HG03469 (cell line): ENCODE results near the gene RAB7A.
A peak's percentile ranks its signal among the peaks of the same experiment; 100 is the strongest.
"Not testable (repeated sequence)": the region's sequence is repeated elsewhere in the genome, so short reads cannot be mapped to it uniquely, and the experiment has no call there.

Source experiments
- ATAC-seq: cut with Tn5 transposase; IDR thresholded peaks from one replicate; pipeline ENCODE4 v1.9.1; 2021; ENCODE audit warnings: mild to moderate bottlenecking, moderate library complexity, moderate number of reproducible peaks; ENCODE audit not compliant: unreplicated experiment

Gene RAB7A

DNA sequence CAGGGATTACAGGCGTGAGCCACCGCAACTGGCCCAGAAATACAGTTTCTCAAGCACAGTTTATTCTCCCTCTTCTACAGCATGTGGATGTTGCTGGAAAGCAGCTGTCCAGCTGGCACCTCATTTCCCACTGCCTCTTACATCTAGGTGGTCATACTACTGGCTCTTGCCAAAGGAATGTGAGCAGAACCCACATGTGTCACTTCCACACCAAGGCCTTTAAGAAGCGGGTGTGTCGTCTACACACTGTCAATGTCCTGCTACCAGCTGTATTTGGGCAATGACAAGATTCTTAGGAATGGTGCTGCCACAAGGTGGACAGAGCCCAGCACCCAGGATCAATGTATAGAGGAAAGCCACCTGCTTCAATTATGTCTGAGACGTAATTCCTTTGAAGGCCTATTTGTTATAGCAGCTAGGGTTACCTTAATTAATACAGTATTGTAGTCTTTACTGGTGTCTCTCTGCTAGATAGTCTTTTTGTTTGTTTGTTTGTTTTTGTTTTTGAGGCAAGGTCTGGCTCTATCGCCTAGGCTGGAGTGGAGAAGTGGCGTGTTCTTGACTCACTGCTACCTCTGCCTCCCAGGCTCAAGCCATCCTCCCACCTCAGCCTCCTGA is 15.1 kb upstream of the RAB7A start:
- no peak for ATAC-seq

DNA sequence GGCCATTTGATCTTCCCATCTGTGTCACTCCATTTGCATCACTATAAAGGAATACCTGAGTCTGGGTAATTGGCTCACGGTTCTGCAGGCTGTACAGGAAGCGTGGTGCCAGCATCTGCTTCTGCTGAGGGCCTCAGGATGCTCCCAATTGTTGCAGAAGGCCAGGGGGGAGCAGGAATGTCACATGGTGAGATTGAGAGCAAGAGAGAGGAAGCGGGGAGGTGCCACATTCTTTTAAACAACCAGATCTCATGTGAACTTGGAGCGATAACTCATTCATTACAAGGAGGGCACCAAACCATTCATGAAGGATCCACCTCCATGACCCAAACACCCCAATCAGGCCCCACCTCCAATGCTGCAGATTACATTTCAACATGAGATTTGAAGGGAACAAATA is 13.1 kb upstream of the RAB7A start:
- no peak for ATAC-seq

DNA sequence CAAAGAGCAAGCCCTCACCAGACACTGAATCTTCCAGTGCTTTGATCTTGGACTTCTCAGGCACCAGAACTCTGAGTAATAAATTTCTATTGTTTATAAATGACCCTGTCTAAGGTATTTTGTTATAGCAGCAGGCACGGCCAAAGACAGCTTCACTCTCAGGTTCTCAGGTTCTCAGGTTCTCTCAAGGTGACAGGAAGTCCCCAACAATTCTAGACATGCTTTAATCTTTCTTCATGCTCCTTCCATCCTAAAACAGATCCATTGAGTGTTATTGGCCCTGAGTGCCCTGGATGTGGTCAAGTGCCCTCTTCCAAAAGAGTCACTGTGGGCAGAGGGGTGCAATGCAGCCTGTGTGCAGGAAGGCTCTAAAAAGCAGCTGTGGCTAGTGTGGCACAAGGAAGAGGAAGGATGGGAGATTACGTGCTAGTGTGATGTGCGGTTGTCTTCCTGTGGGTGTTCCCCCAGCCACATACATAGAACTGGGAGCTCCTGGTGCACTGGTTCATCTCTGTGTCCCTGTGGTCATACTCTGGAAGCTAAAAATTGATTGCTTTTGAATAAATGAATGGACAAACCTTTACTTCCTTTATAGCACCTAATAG is 11.0 kb upstream of the RAB7A start:
- no peak for ATAC-seq

DNA sequence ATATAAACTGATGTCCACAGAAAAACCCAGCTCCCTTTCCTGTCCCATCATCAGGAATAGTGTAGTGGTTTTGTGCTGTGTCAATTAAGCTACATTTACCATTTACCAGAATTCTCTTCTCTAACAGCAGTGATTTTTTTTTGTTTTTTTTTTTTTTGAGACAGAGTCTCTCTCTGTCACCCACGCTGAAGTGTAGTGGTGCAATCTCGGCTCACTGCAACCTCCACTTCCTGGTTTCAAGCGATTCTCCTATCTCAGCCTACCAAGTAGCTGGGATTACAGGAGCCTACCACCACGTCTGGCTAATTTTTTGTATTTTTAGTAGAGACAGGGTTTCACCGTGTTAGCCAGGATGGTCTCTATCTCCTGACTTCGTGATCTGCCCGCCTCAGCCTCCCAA is 7.1 kb upstream of the RAB7A start:
- ATAC-seq, result not testable (repeated sequence)

DNA sequence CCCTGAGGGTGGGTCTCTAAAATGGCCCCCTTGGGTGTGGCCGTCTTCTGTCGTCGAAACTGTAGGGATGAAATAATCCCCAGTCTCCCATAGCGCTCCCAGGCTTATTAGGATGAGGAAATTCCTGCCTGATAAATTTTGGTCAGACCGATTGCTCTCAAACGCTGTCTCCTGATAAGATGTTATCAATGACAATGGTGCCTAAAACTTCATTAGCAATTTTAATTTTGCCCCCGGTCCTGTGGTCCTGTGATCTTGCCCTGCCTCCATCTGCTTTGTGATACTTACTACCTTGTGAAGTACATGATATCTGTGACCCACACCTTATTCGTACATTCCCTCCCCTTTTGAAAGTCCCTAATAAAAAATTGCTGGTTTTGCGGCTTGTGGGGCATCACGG is 5.1 kb upstream of the RAB7A start:
- no peak for ATAC-seq

DNA sequence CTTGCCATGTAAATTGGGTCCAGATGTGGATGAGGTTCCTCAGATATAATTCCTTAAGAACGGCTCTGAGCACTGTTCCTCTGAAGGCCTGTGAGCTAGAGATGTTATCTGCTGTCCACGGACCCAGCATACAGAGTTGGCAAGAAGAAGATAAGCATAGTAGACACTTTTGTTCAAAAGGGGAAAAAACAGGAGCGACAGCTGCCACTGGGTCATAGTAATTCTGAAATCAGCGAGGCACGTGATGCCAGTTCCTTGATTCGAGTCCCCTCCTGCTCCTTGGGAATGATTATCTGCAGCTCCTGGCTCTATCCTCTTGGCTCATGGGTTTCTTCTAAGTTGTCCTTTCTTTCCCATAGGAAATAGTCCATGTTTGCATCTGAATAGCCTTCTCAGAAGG is 2.5 kb upstream of the RAB7A start:
- no peak for ATAC-seq

DNA sequence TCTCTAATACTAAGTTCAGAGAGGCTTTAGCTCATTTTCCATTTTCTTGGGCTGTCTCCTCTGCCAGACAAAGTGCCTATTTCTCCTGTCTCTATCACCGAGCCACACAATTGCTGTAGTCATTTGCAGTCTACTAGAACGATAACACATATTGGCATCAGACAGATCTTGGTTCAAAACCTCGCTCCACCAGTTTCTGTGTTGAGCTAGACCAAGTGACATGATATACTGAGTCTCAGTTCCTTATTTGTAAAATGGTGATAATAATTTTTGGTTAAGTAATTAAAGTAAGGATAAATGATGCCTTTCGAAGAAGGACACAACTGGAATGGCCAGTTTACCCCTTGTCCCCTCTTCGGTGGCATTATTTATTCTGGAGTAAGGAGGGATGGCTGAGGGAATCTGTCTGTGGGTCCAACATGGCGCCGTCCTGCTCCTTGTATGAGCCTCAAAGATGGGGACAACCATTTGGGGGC is 398 bp upstream of the RAB7A start:
- ATAC-seq, result peak; percentile 5

DNA sequence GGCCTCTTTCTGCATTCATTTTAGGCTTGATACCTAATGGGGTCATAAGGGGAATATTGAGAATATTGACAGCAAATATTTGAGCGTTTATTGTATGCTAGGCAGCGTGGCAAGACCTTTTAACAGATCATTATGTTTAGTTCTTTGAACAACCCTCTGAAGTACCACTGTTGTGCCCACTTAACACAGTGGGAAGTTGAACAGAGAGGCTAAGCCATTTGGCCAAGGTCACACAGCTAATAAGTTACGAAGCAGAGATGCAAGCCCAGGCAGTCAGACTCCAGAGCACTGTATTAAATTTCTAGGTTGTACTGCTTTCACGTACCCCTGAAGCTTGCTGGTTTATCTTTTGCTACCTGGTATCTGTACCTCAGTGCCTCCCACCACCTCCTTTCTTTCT is 1.1 kb downstream of the RAB7A start:
- no peak for ATAC-seq

DNA sequence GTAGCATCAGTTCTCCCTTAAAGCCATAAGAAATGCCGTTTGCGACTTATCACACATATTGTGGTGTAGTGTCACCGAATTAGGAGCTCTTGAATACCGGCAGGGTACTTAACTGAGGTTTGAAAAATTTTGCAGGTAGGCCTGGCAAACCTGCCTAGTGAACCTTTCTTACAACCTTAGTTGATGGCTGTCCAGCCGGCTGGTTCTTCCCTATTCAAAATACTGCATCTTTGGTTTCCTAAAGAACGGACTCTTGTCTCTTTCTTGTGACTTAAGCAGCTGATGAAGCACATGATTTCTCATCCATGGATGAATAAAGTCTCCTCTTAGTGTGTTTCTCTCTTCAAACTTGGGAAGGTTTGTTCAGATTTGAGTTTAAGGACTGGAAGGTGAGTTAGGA is 1.5 kb downstream of the RAB7A start:
- no peak for ATAC-seq

DNA sequence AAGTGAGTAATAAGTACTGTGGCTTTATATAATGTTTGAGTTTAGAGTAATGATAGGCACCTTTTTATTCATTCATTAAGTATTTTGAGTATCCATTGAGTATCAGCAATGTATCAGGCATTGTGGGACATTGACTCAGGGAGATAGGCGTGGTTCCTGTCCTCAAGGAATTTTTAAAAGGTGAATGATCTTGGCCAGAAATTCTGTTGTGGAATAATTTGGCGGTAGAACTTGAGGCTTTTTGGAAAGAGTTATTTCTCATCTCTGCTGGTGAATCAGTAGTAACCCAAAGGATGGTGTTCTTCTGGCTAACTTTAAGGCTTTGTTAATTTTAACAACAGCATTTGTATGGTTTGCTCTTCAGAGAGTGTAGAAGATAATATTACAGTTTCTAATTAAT is 2.0 kb downstream of the RAB7A start:
- ATAC-seq, result no peak

DNA sequence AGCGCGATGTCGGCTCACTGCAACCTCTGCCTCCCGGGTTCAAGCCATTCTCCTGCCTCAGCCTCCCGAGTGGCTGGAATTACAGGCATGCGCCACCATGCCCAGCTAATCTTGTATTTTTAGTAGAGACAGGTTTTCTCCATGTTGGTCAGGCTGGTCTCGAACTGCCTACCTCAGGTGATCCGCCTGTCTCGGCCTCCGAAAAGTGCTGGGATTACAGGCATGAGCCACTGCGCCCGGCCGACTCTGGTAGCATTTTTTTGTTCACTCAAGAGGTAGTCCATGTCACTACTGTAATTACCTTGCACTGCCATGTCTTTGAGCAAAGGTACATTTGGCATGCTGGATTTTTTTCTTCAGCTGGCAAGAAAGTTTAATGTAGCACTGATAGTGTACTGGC is 2.5 kb downstream of the RAB7A start:
- ATAC-seq, result not testable (repeated sequence)

DNA sequence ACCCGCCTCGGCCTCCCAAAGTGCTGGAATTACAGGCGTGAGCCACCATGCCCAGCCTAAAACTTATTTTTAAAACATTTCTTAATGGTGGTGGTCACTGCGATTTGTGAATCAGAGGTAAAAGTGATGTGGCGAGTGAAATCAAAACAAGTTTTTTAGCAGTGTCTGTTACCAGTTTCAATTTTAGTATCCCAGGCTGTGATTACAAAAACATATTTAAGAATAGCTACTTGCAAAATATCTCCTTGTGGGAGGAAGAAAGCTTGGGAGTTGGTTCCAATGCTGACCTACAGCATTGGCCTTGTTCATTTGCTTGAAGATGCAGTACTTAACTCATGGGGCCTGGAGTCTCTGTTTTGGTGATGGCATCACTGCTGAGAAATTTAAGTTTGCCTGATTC is 4.5 kb downstream of the RAB7A start:
- no peak for ATAC-seq

DNA sequence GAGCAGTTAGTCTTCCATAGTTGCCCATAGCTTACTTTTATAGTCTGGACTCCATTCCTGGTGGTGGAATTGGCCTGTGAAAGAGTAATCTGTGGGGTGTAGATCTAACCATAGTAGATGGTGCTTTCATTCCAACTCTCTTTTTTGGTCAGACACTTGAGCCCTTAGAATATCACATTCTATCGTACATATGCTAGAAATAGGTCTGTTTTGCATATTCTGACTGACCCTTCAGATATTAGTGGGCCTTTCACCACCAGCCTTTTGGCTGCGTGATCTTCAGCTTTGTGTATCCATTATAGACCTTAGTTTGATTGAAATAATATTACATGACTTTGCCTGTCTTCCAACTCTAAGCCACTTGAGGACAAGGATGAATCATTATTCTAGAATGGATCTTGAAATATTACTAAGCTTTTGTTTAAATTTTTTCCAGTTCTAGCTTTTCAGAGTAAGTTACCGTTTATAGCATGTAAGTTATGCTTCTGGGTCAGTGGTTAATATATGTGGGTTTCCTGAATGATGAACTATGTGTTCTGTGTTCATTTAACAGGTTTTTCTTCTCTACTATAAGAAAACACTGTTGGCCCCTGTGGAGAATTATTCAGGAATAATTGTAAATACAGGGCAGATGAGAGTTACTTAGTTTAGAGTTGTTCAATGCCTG is 8.7 kb downstream of the RAB7A start:
- no peak for ATAC-seq

DNA sequence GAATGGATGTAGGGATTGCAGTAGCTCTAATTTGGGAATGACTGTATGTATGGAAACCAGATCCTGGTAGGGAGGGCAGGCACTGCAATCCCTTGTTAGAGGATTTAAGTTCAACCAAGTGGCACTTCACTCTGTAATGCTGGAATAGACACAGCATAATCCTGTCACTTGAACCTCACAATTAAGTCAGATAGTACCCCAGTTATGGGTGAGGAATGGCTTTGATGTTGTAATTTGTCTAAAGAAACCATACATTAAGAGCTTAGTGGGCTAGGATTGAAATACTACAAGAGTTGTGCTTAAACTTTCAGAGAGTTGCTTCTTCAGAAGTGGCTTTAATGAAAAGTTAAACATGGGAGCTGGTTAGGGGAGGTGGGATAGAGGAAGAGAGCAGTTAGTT is 9.3 kb downstream of the RAB7A start:
- ATAC-seq, result no peak

DNA sequence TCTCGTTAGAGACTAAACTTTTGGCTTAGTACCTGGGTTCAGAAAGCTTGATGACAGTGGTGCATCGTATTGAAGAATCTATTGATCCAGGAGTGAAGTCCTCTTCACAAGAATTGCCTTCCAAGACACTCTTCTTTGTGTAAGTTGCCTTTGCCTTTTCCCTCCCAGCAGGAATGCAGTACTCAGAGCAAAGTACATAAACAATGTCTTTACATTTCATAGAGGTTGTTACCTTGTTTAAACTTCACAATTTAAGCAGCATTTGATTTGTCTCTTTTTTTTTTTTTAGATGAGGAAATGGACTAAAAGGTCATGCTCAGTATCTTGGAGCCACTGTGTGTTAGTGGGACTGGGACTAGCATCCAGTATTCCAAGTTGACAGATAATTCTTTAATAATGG is 9.9 kb downstream of the RAB7A start:
- no peak for ATAC-seq

DNA sequence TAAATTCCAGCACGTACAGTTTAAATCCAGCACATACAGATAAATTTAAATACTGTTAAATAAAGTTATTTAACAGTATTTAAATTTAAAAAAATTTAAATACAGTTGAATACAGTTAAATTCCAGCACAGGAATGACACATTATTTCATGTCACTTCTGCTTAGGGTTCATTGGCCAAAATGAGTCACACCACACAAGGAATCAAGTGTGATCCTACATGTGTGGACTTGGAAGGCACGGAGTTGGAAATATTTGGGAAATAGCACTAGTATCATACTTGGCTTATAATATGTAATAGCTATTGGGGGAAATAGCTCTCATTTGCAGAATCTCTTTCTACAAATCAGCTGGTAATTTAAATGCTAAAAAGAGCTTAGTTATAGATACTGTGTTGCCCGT is 10.6 kb downstream of the RAB7A start:
- ATAC-seq, result no peak

DNA sequence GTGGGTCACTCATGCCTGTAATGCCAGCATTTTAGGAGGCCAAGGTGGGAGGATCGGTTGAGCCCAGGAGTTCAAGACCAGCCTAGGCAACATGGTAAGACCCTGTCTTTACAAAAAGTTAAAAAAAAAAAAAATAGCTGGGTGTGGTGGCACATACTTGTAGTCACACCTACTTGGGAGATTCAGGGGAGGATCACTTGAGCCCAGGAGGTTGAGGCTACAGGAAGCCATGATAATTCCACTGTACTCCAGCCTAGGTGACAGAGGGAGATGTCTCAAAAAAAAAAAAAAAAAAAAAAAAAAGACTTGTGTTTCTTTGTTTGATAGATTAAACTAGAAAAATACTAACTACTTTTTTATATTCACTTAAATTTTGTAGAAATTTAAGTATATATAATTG is 14.6 kb downstream of the RAB7A start:
- ATAC-seq, result no peak

DNA sequence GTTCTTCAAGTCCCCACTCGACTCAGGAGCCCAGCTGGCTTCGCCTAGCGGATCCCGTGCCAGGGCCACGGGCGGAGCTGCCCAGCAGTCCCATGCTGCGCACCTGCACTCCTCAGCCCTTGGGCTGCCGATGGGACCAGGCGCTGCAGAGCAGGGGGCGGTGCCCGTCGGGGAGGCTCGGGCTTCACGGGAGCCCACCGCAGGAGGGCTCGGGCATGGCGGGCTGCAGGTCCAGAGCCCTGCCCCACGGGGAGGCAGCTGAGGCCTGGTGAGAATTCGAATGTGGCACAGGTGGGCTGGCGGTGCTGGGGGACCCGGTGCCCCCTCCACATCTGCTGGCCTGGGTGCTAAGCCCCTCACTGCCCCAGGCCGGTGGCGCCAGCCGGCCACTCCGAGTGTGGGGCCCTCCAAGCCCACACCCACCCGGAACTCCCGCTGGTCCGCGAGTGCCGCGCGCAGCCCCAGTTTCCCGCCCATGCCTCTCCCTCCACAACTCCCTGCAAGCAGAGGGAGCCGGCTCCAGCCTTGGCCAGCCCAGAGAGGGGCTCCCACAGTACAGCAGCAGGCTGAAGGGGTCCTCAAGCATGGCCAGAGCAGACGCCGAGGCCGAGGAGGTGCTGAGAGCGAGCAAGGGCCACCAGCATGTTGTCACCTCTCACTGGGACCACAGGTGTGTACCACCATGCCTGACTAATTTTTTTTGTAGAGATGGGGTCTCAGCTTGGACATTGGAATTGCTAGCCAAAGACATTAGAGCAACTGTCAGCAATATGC is 17.0 kb downstream of the RAB7A start:
- no peak for ATAC-seq

DNA sequence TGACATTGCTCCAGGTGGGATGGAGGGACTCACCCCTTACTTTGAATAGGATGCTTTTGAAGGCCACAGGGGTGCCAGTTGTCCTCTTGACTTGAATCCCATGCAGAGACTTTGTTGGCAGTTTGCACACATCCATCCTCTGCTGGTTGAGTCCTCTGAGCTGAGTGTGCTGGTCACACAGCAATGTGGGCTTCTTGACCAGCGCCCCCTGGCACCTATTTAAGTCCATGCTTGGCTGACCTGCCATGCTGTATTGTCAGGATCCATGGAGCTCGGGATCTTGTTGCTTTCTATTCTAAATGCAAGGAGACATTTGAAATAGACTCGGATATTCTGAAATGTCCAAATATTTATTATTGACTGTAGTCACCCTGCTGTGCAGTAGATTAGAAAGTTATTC is 19.8 kb downstream of the RAB7A start:
- no peak for ATAC-seq

DNA sequence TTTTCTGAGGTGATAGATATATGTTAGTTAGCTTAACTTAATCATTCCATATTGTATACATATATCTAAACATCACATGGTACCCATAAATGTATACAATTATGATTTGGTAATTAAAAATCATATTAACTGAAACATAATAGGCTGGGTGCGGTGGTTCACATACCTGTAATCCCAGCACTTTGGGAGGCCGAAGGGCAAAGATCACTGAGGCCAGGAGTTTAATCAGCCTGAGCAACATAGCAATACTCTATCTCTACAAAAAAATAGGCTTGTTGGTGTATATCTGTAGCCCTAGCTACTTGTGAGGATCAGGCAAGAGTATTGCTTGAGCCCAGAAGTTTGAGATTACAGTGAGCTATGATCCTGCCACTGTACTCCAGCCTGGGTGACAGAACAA is 20.9 kb downstream of the RAB7A start:
- ATAC-seq, result no peak

DNA sequence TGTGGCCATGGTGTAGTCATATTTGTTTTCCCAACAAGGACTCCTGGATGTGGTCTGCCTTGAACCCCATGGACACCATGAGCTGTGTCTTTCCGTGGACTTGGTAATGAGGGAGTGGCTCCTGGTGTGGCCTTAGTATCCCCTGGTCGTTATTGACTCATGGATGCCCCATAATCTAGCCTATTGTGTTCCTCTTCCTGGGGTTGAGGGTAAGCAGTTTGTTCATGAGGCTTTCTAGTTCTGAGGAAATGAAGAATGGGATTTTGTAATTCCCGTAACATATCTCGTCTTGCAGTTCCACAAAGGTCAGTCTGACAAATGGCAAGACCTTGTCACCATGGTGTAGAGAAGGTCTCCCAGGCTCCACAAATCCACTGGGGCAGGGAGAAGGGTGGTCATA is 22.6 kb downstream of the RAB7A start:
- ATAC-seq, result no peak

DNA sequence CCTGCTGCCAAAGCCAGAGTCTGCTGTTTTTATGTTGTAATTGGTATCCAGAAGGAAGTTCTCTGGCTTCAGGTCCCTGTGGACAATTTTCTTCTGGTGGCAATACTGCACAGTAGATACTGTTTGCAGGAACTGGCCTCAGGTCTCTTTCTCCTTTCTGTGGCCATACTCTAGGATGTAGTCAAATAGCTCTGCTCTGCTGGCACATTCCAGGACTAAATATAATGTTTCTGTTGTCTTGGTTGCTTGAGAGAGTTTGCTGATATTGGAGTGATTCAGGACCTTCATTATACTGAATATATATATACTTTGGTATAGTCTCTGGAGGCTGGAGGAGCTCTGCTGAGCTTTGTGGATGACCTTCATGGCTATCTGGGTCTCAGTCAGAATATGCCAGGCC is 23.1 kb downstream of the RAB7A start:
- ATAC-seq, result no peak
